Sigmoid colon (tissue), 7 donors: ENCODE results near the gene STAC. TPM values are rescaled to one million over a fixed set of nuclear protein-coding genes. Genes with fewer than 3 reads are reported as not detected.

Experiments
- DNase-seq: peaks from one replicate; pipeline ENCODE4 v3.0.0-alpha.2; 2019
- H3K27ac ChIP-seq, 4 donors: fragments of 200-600 bp; sonication (generic); one replicate each; pipeline ENCODE4 v1.5.1; 2016 to 2019; ENCODE audit warnings: mild to moderate bottlenecking in 1 of 4
- H3K27me3 ChIP-seq, 3 donors: fragments of 200-600 bp; sonication (generic); one replicate each; pipeline ENCODE4 v1.5.1; 2019; ENCODE audit warnings: mild to moderate bottlenecking in 1 of 3
- H3K36me3 ChIP-seq, 4 donors: fragments of 200-600 bp; sonication (generic); one replicate each; pipeline ENCODE4 v1.5.1; 2016 to 2019
- H3K4me1 ChIP-seq, 4 donors: fragments of 200-600 bp; sonication (generic); one replicate each; pipeline ENCODE4 v1.5.1; 2017 to 2019
- H3K4me3 ChIP-seq, 4 donors: fragments of 200-600 bp; sonication (generic); one replicate each; pipeline ENCODE4 v1.5.1; 2017 to 2019; ENCODE audit warnings: mild to moderate bottlenecking in 2 of 4, moderate library complexity in 1 of 4
- H3K9me3 ChIP-seq, 4 donors: fragments of 200-600 bp in 3 of 4; sonication (generic) in 3 of 4; one replicate each; pipeline versions ENCODE4 v1.5.1 to v1.6.1; 2013 to 2019
- CTCF ChIP-seq, 4 experiments: fragments of 450-650 bp in 3 of 4; fragments of 200-600 bp in 1 of 4; IDR thresholded peaks; one replicate each; pipeline ENCODE4 v1.5.1; 2016 to 2019; ENCODE audit warnings: antibody characterized with exemption in 4 of 4, mild to moderate bottlenecking in 3 of 4, moderate library complexity in 2 of 4
- EP300 ChIP-seq, 4 donors: sonication (generic); formaldehyde crosslinking; IDR thresholded peaks; one replicate each; pipeline ENCODE4 v1.6.1; 2017; ENCODE audit warnings: antibody characterized with exemption in 4 of 4
- POLR2A ChIP-seq, 2 donors: fragments of 450-650 bp; IDR thresholded peaks; one replicate each; pipeline ENCODE4 v1.6.1; 2016; ENCODE audit warnings: antibody characterized with exemption in 2 of 2, mild to moderate bottlenecking in 2 of 2, moderate library complexity in 2 of 2
- POLR2AphosphoS5 ChIP-seq, 4 donors: sonication (generic); formaldehyde crosslinking; IDR thresholded peaks; one replicate each; pipeline ENCODE4 v1.6.1; 2017; ENCODE audit warnings: antibody characterized with exemption in 4 of 4
- WGBS, 2 donors: extraction: QIAGEN DNeasy Blood & Tissue Kit; methylation state at CpG; one replicate each; pipeline ENCODE4 v1.1.7; 2013; 5-methylcytosine and 5-hydroxymethylcytosine counted together
- intact Hi-C: fragments of 100-400 bp; cut with DNase I; formaldehyde crosslinking; loops from one replicate; pipeline ENCODE4 v1.15.1; 2023
- polyA plus RNA-seq, 3 donors: library from polyadenylated mRNA; stranded (reverse); fragments of 200-250 nt; gene quantifications; one replicate each; pipeline ENCODE4 v1.2.3, GENCODE V29; 2013
- total RNA-seq, 4 donors: library from RNA; depleted of rRNA; stranded (reverse); fragments of >200 nt; gene quantifications; one replicate each; pipeline ENCODE4 v1.1.0, GENCODE V29; 2016
- donor health status: healthy with polysubstance abuse.
- donor health status: Bipolar disorder and iron deficiency.
- donor health status: healthy.

STAC gene
- total and polyA plus RNA-seq, 7 donors: 0.42 to 39.6 (median 17.4) TPM; not detected in 2

DNA sequence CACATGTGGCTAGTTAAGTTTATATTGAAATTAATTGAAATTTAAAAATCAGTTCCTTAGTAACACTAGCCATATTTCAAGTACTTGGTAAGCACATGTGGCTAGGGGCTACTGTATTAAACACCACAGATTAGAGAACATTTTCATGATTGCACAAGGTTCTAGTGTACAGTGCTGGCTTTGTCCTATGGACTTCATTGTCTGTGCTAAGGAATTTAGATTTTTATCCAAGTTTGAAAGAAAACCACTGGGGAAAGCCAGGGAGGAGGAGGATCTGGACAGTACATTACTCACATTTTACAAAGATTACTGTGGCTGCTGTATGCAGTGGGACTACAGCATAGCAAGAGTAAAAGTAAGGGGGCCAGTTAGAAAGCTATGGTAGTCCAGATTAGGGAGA is 13.9 kb downstream of the STAC start:
- no peak overlapping the region for H3K27ac ChIP-seq
- H3K9me3 ChIP-seq: no peaks in the 10 kb centered on the region
- no peak for DNase-seq
- intact Hi-C loops: no loop called here
- H3K36me3 ChIP-seq: no peaks in the 10 kb centered on the region
- no peak overlapping the region for H3K4me3 ChIP-seq
- no peaks in the 10 kb centered on the region for H3K27me3 ChIP-seq
- H3K4me1 ChIP-seq: no peaks in the 10 kb centered on the region
- no peak for TF ChIP-seq POLR2A (IDR thresholded peaks at IDR 0.05)
- no peak for TF ChIP-seq EP300 (IDR thresholded peaks at IDR 0.05)
- TF ChIP-seq POLR2AphosphoS5 (IDR thresholded peaks at IDR 0.05): no peak
- TF ChIP-seq CTCF (IDR thresholded peaks at IDR 0.05): no peak

DNA sequence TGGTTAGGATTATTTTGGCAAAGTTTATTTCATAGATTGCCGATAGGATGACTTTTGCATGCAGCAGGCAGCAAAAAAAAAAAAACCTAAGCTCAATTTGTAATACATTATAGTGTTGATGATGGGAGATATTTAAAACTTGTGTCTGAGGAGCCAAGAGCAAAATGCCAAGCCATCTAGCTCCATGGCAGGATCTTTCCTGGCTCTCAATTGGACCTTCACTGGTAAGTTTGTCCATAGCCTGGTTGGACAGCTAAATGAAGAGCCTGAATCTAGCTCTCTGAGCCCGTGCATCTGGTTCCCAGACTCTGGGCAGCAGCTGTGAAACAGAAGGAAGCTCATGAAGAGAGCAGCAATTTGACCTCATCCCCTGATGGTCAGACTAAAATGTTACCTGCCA is 17.5 kb downstream of the STAC start:
- H3K4me1 ChIP-seq: no peaks in the 10 kb centered on the region
- intact Hi-C loops: no loop called here
- H3K9me3 ChIP-seq: no peaks in the 10 kb centered on the region
- H3K36me3 ChIP-seq: no peaks in the 10 kb centered on the region
- 59 to 78% methylated on average over 2 of the region's 2 CpGs for WGBS, 2 donors
- TF ChIP-seq POLR2AphosphoS5 (IDR thresholded peaks at IDR 0.05) (no peak), POLR2A (IDR thresholded peaks at IDR 0.05) (no peak), CTCF (IDR thresholded peaks at IDR 0.05) (no peak), EP300 (IDR thresholded peaks at IDR 0.05) (no peak)
- no peaks in the 10 kb centered on the region for H3K27me3 ChIP-seq
- H3K4me3 ChIP-seq: no peak overlapping the region
- no peak for DNase-seq
- no peak overlapping the region for H3K27ac ChIP-seq

GRCh38 chr3:36399933-36400332 is 19.6 kb downstream of the STAC start:
- H3K27ac ChIP-seq: no peak overlapping the region
- no peaks in the 10 kb centered on the region for H3K27me3 ChIP-seq
- H3K36me3 ChIP-seq: no peaks in the 10 kb centered on the region
- WGBS, 2 donors: 84 to 86% methylated on average over 5 of the region's 5 CpGs
- H3K4me3 ChIP-seq: no peak overlapping the region
- no peaks in the 10 kb centered on the region for H3K4me1 ChIP-seq
- no peak for DNase-seq
- intact Hi-C loops: no loop called here
- H3K9me3 ChIP-seq: no peaks in the 10 kb centered on the region
- TF ChIP-seq CTCF (IDR thresholded peaks at IDR 0.05) (no peak), POLR2A (IDR thresholded peaks at IDR 0.05) (no peak), EP300 (IDR thresholded peaks at IDR 0.05) (no peak), POLR2AphosphoS5 (IDR thresholded peaks at IDR 0.05) (no peak)

- Histone ChIP-seq H3K4me1 (no peaks in the 10 kb centered on the region), H3K4me3 (no peak overlapping the region), H3K27ac (no peak overlapping the region), H3K9me3 (no peaks in the 10 kb centered on the region), H3K27me3 (no peaks in the 10 kb centered on the region), H3K36me3 (no peaks in the 10 kb centered on the region)
- 83 to 88% methylated on average over 1 of the region's 1 CpG for WGBS, 2 donors
- TF ChIP-seq EP300 (IDR thresholded peaks at IDR 0.05) (no peak), POLR2A (IDR thresholded peaks at IDR 0.05) (no peak), CTCF (IDR thresholded peaks at IDR 0.05) (no peak), POLR2AphosphoS5 (IDR thresholded peaks at IDR 0.05) (no peak)
- no peak for DNase-seq
- intact Hi-C loops: no loop called here
Observed at GRCh38 chr3:36401056-36401455, 20.8 kb downstream of the STAC start.

DNA sequence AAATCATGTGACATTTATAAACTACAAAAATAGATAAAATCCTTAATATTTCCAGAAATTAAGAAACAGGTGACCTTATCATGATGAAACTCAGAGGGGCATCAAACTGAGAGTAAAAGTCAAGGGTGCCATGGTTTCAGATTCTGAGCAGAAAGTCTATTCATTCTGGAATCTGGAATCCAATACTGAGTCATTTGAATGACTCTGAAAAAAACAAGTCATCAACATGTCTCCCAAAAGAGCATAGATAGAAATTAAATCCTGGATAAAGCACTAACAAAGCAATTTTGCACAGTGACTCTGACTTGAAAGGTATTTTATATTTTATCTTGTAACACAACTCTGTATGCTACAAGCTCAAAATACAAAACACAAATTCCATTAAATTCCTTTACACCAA is 23.4 kb downstream of the STAC start:
- Histone ChIP-seq H3K4me3 (no peak overlapping the region), H3K4me1 (no peaks in the 10 kb centered on the region), H3K27ac (no peak overlapping the region), H3K9me3 (no peaks in the 10 kb centered on the region), H3K36me3 (no peaks in the 10 kb centered on the region), H3K27me3 (no peaks in the 10 kb centered on the region)
- intact Hi-C loops: no loop called here
- TF ChIP-seq EP300 (IDR thresholded peaks at IDR 0.05) (no peak), POLR2AphosphoS5 (IDR thresholded peaks at IDR 0.05) (no peak), CTCF (IDR thresholded peaks at IDR 0.05) (no peak), POLR2A (IDR thresholded peaks at IDR 0.05) (no peak)
- DNase-seq: no peak
